Colonic mucosa (tissue), 4 donors: ENCODE data around the gene NDRG4. TPM values are rescaled to one million over a fixed set of nuclear protein-coding genes. Genes with fewer than 3 reads are reported as not detected.
"Not testable (repeated sequence)": the region's sequence is repeated elsewhere in the genome, so short reads cannot be mapped to it uniquely, and the experiment has no call there.

Source experiments
- DNase-seq: peaks from one replicate; pipeline ENCODE4 v3.0.0-alpha.2; 2020
- H3K27ac ChIP-seq: fragments of 200-600 bp; one replicate; pipeline ENCODE4 v1.8.0; 2021
- H3K27me3 ChIP-seq: fragments of 200-600 bp; one replicate; pipeline ENCODE4 v1.8.0; 2021
- H3K36me3 ChIP-seq: fragments of 200-600 bp; one replicate; pipeline ENCODE4 v1.8.0; 2021
- H3K4me1 ChIP-seq: fragments of 200-600 bp; one replicate; pipeline ENCODE4 v1.8.0; 2021; ENCODE audit warnings: mild to moderate bottlenecking
- H3K4me3 ChIP-seq: fragments of 200-600 bp; one replicate; pipeline ENCODE4 v1.8.0; 2021
- H3K9ac ChIP-seq, 2 donors: one replicate each; pipeline ENCODE4 v1.7.0; 2013; ENCODE audit warnings: control low read depth in 2 of 2, low read depth in 2 of 2, low read length in 2 of 2
- H3K9me3 ChIP-seq: fragments of 200-600 bp; one replicate; pipeline ENCODE4 v1.8.0; 2021
- intact Hi-C: fragments of 100-400 bp; cut with DNase I; formaldehyde crosslinking; loops from one replicate; pipeline ENCODE4 v1.14.1; 2022
- total RNA-seq, 2 donors: library from RNA; stranded (reverse); fragmentation: NEBNext Ultra II Directional in 1 of 2; extraction: Animal tissue kit (Norgen Biotek cat#: 25700) in 1 of 2; gene quantifications; one replicate each; pipeline ENCODE4 v1.2.1, GENCODE V29; 2021
- TF ChIP-seq, protein P1 (sequence below): fragments of 200-600 bp; IDR thresholded peaks from one replicate; pipeline ENCODE4 v1.8.0; 2022; ENCODE audit warnings: antibody characterized with exemption, mild to moderate bottlenecking
- donor health status: healthy.
- donor health status: DM: no; HTN: no; CAD: no.
- donor health status: DM: no; HTN: no; CAD: no.

The NDRG4 gene
- total RNA-seq, 2 donors from 2014 or later, result 3.0 to 9.8 TPM

GRCh38 chr16:58490065-58490464 lies 9.9 kb upstream of the NDRG4 start:
- Histone ChIP-seq H3K27ac (no peak overlapping the region), H3K9me3 (no peaks in the 10 kb centered on the region), H3K27me3 (no peaks in the 10 kb centered on the region), H3K9ac (no peak overlapping the region), H3K36me3 (no peaks in the 10 kb centered on the region), H3K4me1 (no peaks in the 10 kb centered on the region), H3K4me3 (no peak overlapping the region)
- DNase-seq, result no peak
- TF ChIP-seq, protein P1, sequence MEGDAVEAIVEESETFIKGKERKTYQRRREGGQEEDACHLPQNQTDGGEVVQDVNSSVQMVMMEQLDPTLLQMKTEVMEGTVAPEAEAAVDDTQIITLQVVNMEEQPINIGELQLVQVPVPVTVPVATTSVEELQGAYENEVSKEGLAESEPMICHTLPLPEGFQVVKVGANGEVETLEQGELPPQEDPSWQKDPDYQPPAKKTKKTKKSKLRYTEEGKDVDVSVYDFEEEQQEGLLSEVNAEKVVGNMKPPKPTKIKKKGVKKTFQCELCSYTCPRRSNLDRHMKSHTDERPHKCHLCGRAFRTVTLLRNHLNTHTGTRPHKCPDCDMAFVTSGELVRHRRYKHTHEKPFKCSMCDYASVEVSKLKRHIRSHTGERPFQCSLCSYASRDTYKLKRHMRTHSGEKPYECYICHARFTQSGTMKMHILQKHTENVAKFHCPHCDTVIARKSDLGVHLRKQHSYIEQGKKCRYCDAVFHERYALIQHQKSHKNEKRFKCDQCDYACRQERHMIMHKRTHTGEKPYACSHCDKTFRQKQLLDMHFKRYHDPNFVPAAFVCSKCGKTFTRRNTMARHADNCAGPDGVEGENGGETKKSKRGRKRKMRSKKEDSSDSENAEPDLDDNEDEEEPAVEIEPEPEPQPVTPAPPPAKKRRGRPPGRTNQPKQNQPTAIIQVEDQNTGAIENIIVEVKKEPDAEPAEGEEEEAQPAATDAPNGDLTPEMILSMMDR, result no peak
- intact Hi-C loops, result no loop called here

- H3K4me1 ChIP-seq, H3K9ac ChIP-seq, H3K27me3 ChIP-seq, intact Hi-C loops, H3K36me3 ChIP-seq, H3K4me3 ChIP-seq, H3K27ac ChIP-seq, H3K9me3 ChIP-seq, DNase-seq: not testable (repeated sequence)
Observed at GRCh38 chr16:58490539-58490938, 9.4 kb upstream of the NDRG4 start.

DNA sequence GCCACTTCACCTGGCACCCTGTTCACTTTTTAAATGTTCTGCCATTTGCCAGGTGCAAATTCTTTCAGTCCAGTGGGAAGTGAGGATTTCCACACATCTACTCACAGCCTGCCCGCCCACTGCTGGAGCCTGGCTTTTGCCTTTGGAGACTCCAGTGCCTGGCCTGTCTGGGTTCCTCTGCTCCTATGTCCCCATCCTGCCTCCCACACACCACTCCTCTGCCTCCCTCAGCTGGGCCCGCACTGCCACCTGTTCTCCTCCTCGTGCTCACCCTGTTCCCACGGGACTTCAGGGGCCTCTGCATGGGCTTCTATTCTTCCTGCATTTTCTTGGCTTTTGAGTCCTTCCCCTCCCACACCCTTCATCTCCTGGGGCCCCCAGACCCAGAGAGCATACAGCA lies 7.9 kb upstream of the NDRG4 start:
- intact Hi-C loops, result no loop called here
- H3K36me3 ChIP-seq, result no peaks in the 10 kb centered on the region
- DNase-seq, result no peak
- TF ChIP-seq, protein P1, result no peak
- H3K4me3 ChIP-seq, result no peak overlapping the region
- H3K4me1 ChIP-seq, result no peaks in the 10 kb centered on the region
- H3K9ac ChIP-seq, result no peak overlapping the region
- no peaks in the 10 kb centered on the region for H3K27me3 ChIP-seq
- H3K9me3 ChIP-seq, result no peaks in the 10 kb centered on the region
- no peak overlapping the region for H3K27ac ChIP-seq

DNA sequence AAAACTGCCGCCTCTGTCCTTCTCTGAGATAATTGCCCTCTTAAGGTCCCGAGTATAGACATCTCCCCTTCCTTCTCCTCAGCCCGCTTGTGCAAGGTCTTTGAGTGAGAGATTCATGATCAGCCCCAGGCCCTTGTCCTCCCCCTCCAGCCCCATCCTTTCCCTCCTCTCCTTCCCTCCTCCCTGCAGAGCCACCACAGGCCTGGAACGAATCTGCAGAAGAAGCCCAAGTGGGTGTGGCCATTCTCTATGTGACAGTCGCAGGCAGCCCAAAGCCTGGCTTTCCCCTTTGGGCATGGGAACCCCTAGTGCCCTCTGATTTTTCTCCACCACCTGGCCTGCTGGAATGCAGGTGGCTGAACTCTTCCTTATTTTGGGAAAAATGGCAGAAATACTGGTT lies 7.2 kb upstream of the NDRG4 start:
- Histone ChIP-seq H3K9ac (no peak overlapping the region), H3K27me3 (no peaks in the 10 kb centered on the region), H3K27ac (no peak overlapping the region), H3K4me3 (no peak overlapping the region), H3K36me3 (no peaks in the 10 kb centered on the region), H3K4me1 (no peaks in the 10 kb centered on the region), H3K9me3 (no peaks in the 10 kb centered on the region)
- DNase-seq, result no peak
- TF ChIP-seq, protein P1, result no peak
- intact Hi-C loops, result no loop called here

GRCh38 chr16:58493756-58494431 lies 6.0 kb upstream of the NDRG4 start:
- Histone ChIP-seq H3K4me3 (no peak overlapping the region), H3K27ac (no peak overlapping the region), H3K9ac (no peak overlapping the region), H3K27me3 (no peaks in the 10 kb centered on the region), H3K9me3 (no peaks in the 10 kb centered on the region), H3K4me1 (no peaks in the 10 kb centered on the region), H3K36me3 (no peaks in the 10 kb centered on the region)
- TF ChIP-seq, protein P1, result no peak
- no peak for DNase-seq
- intact Hi-C loops, result no loop called here

GRCh38 chr16:58494981-58495520 lies 4.9 kb upstream of the NDRG4 start:
- no peaks in the 10 kb centered on the region for H3K36me3 ChIP-seq
- H3K9me3 ChIP-seq, result no peaks in the 10 kb centered on the region
- no peaks in the 10 kb centered on the region for H3K4me1 ChIP-seq
- no peak overlapping the region for H3K27ac ChIP-seq
- no peak overlapping the region for H3K9ac ChIP-seq
- no peak overlapping the region for H3K4me3 ChIP-seq
- peak; percentile 64 for DNase-seq
- intact Hi-C loops, result no loop called here
- no peaks in the 10 kb centered on the region for H3K27me3 ChIP-seq
- TF ChIP-seq, protein P1, result no peak
